SK-N-MC (cell line): ENCODE measurements around the gene TESK1.

Experiments
- EZH2 ChIP-seq: fragments of 200-600 bp; sonication (generic); IDR thresholded peaks from one replicate; pipeline ENCODE4 v1.6.1; 2017; ENCODE audit warnings: antibody characterized with exemption
- POLR2AphosphoS5 ChIP-seq: IDR thresholded peaks from 2 replicates; pipeline ENCODE4 v1.6.1; 2012; ENCODE audit warnings: mild to moderate bottlenecking, low read depth, low read length, borderline replicate concordance

- TF ChIP-seq EZH2 (no peak), POLR2AphosphoS5 (no peak)
Observed at GRCh38 chr9:35599763-35600604, 5.1 kb upstream of the TESK1 start.
